Activated CD4-positive, CD25-positive, alpha-beta regulatory T cell treated with anti-CD3 and anti-CD28 coated beads, Interleukin-2, amount 50 U/mL, for 24 hours (primary cell): ENCODE measurements around the gene GDAP1L1.
"Not testable (repeated sequence)": the region's sequence is repeated elsewhere in the genome, so short reads cannot be mapped to it uniquely, and the experiment has no call there.

Experiments used
- ATAC-seq, 2 donors: fragments of 150-1000 bp; cut with Tn5 transposase; one replicate each; pipeline ENCODE4 v1.10.0; 2021; ENCODE audit warnings: mild to moderate bottlenecking in 1 of 2, moderate library complexity in 1 of 2

Gene GDAP1L1

DNA sequence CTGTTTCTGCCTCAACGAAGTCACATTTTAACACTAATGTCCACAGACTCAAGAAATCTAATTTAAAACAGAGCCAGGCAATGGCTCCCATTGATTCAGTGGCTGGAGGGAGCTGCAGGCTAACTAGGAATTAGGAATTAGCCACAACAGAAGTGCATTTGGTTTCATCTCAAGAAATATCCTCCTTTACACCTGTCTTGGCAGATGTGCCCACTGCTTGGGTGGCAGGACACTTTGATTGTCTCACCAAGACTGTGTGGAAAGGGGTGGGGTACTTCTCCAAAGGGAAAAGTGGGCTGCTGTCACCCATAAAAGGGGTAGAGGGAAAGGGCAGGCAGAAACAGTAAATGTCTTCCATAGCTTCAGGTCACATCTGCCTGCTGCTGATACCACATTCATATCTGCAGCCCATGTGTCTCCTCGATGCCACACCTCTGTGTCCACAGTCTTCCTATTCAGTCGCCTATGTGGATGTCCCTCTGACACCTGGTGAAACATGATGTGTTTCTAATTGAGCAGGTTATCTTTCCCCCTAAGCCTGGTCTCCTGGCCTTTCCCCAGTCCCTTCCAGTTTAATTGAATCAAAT, 25.6 kb upstream of the GDAP1L1 start:
- ATAC-seq, result no peak

DNA sequence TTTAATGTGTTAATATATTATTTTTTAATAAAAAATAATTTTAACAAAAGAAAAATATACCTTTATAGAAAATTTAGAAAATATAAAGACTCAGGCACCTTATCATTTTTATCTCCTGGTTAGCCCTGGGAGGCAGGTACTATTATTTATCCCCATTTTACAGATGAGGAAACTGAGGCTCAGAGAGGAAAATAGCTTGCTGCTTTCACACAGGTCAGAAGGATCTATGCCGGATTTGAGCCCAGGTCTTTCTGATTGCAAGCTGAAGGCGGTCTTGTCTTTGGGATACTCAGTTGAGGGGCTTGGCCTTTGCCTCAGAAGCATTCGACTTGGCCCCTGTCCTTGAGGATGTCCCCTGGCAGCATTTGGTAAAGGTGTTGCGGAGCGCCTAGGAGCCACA, 25.1 kb upstream of the GDAP1L1 start:
- no peak for ATAC-seq

DNA sequence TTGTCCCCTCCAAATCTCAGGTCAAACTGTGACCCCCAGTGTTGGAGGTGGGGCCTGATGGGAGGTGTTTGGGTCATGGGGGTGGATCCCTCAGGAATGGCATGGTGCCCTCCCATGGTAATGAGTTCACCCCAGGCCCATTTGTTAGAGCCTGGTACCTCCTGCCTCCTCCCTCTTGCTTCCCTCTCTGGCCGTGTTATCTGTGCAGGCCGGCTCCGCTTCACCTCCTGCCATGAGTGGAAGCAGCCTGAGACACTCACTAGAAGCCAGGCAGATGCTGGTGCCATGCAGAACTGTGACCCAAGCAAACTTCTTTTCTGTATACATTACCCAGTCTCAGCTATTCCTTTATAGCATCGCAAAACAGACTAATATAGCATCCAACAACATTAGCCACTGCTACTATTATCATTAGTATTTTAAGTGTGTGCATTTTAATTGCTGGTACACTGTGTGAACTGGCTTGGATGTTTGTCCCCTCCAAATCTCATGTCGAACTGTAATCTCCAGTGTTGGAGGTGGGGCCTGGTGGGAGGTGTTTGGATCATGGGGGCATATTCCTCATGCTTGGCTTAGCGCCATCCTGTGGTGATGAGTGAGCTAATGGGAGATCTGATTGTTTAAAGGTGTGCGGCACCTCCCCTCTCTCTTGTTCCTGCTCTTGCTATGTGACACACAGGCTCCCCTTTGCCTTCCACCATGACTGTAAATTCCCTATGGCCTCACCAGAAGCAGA, 24.3 kb upstream of the GDAP1L1 start:
- no peak for ATAC-seq

DNA sequence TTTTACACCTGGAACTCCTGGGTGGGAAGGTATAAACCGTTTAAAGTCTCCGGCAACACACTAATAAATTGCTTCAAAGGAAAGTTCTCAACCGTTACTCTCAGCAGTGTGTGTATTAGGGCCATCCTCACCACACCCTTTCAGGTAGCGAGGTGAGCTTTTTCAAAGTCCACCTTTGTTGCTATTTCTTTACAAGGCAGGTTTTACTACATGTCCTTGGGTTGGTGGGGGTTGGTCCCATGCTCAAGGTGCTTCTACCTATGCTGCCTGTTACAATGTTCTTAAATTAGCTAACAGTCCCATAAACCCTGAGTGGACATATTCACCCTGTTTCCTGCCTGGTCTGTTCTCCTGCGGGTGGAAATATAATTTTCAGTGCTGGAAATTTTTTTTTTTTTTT, 23.4 kb upstream of the GDAP1L1 start:
- ATAC-seq, result no peak

DNA sequence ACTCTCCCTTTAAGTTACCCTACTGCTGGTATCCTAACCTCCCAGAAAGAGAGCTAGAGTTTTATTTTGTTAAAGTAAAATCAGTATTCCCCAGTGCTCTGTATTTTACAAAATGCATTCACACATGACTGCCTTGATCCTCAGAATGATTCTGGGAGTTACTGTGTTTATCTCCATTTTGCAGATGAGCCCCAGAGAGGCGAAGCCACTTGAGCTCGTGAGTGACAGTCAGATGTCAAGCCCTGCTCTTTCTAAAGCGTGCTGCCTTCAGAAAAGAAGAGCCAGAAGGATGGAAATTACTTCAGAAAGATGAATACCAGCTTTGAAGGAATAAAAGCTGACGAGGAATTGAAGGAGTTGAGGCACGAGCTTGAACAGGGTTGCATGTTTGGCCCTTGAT, 22.5 kb upstream of the GDAP1L1 start:
- no peak for ATAC-seq

DNA sequence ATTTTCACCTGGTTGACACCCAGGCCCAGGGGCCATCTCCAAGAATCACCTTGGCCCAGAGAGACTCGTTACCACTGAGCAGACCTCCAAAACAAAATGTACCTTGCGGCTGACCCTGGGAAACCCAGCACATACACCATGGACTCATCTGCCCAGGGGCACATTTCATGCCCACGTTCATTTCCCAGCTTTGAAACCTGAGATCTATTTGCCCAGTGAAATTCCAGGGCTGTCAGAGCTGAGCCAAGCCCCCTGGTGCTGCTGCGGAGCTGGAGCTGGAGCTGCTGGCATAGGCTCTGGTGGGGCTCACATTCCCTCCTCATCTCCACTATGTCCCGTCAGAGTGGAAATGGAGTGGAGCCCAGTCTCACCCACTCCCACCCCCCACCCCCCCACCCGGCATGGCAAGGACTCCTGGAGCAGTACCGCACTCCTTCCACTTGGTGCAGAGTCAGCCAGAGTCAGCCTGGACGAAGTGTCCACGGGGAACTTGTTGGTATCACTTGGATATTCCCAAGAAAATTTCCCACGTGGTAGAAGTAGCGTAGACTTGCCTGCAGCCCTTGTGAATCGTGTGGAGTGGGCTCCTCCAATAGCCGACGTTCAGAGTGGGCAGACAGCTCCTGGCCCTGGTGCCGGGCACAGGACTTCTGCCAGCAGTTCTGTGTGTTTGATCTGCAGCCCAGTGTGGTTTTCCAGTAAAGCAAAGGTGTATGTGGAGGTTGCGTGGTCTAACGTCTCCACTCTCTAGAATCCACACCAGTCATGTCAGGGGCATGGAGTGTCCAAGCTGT, 18.4 kb upstream of the GDAP1L1 start:
- no peak for ATAC-seq

DNA sequence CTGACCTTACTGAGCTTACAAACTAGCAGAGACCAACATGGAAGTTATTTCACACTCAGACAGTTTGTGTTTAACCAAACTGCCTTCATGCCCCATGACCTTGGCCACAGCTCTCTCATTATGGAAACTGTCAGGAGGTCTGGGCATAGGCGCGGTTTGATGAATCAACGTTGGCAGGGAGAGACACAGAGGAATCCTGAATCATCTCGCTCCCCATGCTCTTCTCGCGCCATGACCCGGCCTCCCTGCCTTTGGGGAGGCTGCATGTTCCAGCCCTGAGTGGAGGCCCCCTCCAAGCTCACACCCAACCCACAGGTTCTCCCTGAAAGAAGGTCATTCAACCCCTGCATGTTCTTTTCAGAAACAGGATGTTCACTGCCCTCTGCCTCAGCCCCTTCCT, 15.9 kb upstream of the GDAP1L1 start:
- ATAC-seq, result no peak

DNA sequence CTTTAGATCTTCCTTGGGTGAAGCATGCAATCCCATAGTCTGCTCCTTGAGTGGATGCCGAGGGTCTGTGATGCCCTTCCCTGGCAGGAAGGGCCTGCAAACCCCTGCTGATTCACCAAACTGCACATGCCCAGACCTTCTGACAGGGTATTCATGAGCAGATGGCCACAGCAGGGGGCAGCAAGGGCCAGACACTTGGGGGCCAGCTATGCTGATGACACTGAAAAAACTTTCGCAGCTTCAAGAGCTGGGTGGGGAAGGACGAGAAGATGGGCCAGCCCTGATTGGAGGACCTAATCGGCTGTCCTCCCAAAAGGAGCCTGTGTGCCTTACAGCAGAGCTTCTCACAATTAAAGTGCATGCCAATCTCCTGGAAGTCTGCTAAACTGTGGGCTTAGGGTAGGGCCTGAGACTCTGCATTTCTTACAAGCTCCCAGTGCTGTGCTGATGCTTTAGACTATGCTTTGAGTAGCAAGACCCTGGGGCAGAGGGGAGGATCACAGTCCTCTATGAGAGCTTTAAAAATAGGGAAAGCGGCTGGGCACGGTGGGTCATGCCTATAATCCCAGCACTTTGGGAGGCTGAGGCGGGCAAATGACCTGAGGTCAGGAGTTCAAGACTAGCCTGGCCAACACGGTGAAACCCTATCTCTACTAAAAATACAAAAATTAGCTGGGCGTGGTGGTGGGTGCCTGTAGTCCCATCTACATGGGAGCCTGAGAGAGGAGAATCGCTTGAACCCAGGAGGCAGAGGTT, 15.2 kb upstream of the GDAP1L1 start:
- no peak for ATAC-seq

DNA sequence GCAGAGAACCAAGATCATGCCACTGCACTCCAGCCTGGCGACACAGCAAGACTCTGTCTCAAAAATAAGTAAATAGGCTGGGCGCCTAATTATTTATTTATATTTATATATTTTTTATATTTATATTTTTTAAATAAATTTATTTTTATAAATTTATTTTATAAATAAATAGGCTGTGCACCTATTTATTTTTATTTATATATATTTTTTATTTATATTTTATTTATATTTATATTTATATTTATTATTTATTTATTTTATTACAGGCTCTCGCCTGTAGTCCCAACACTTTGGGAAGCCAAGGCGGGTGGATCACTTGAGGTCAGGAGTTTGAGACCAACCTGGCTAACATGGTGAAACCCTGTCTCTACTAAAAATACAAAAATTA, 14.6 kb upstream of the GDAP1L1 start:
- ATAC-seq, result not testable (repeated sequence)

DNA sequence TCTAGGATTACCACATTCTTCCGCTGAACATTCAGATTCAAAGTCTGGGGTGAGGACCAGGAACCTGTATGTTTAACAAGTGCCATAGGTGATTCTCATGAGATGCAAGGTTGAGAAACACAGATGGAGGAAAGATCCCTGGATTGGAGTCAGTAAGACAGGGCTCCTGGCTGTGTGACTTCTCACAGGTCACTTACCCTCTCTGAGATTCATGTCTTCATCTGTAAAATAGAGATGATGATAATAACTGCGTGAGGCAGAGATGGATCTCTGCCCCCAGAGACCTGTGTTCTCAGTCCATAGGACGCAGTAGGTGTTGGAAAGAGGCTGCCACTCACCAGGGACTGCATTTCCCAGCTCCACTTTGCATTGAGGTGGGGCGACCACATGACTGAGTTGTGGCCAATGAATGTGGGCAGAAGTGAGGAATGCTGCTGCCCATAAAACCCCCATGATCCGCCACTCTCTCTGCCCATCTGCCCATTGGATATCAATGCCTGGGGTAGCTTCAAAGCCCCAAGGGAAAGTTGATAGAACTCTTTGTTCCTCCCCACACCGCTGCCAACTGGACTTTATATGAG, 13.6 kb upstream of the GDAP1L1 start:
- no peak for ATAC-seq

DNA sequence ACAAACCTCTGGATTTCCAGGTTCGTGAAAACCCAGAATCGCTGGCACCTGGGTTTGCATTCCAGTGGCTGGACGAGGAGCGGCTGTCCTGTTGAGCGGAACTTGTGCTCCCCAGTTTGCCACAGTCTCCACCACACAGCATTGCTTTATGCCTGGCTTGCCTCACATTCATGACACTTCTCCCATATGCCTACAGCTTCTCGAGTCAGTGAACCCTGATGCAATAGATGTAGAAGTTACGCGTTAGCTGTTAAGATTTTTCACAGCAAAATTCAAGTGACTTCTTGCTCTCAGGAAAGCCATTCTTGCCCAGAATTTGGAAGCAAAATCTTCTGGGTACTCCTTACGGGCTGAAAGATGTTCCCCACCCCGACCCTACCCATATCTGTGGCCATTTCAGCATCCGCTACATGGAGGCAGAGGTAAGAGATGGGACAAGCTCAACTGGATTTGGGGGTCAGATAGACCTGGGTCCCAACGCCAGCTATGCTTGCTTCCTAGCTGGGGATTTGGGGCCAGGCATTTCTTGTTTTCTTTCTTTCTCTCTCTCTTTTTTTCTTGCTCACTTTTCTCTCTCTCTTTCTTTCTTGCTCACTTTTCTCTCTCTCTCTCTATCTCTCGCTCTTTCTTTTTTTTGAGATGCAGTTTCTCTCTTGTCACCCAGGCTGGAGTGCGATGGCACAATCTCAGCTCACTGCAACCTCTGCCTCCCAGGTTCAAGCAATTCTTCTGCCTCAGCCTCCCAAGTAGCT, 12.4 kb upstream of the GDAP1L1 start:
- ATAC-seq, result no peak

DNA sequence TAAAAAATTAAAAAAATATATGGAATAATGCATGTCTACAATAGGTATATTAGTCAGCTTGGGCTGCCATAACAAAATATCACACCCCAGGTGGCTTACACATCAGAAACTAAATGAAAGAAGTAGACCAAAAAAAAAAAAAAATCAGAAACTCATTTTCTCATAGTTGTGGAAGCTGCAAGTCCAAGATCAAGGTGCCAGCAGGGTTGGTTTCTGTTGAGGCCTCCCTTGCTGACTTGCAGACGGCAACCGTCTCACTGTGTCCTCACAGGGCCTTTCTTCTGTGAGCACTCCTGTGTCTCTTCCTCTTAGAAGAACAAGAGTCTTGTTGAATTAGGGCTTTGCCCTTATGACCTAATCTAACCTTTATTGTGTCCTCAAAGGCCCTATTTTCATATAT, 11.4 kb upstream of the GDAP1L1 start:
- ATAC-seq, result no peak

DNA sequence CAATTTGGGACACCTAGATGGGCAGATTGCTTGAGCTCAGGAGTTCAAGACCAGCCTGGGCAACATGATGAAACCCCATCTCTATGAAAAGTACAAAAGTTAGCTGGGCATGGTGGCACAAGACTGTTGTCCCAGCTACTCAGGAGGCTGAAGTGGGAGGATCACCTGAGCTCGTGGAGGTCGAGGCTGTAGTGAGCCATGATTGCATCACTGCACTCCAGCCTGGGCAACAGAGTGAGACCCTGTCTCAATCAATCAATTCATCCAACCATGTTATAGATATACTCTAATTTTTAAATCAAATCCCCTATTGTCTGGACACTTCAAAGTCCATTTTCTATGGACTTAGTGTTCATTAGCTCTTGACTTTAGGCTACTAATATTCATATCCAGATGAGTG, 10.3 kb upstream of the GDAP1L1 start:
- not testable (repeated sequence) for ATAC-seq

DNA sequence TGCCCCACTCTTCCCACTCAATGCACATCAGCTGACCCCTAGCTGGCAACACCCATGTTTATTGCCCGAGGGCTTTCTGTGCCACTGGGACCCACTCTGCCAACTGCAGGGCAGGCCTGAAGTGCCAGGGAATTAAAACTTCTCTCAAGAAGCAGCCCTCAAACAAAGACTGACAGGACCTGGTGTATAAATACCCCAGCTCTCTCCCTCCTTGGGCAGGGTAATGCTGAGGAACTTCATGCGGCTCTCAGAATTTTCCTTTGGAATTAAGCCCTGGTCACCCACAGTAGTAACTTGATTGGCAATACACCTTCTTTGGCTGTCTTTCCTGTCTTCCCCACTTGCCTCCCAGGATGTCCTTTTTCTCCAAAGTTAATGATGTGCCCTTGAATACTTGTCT, 5.3 kb upstream of the GDAP1L1 start:
- no peak for ATAC-seq

DNA sequence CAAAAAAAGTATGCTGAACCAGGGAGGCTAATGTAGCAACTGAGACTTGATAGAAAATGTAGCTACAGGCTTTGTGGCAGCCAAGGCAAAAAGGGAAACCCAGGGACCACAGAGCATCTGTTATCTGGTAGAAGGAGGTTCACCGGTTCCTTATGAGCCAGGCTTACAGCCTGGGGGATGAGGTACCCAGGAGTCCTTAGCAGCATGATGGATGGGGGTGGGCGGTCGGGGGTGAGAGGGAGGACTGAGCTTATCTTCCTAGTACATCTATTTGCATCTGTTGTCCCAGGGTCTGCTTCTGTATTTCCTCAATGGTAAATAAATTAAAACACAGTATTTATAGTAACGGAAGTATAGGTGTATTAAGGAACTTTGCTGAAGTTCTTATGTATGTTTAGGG, 1.1 kb upstream of the GDAP1L1 start:
- no peak for ATAC-seq

DNA sequence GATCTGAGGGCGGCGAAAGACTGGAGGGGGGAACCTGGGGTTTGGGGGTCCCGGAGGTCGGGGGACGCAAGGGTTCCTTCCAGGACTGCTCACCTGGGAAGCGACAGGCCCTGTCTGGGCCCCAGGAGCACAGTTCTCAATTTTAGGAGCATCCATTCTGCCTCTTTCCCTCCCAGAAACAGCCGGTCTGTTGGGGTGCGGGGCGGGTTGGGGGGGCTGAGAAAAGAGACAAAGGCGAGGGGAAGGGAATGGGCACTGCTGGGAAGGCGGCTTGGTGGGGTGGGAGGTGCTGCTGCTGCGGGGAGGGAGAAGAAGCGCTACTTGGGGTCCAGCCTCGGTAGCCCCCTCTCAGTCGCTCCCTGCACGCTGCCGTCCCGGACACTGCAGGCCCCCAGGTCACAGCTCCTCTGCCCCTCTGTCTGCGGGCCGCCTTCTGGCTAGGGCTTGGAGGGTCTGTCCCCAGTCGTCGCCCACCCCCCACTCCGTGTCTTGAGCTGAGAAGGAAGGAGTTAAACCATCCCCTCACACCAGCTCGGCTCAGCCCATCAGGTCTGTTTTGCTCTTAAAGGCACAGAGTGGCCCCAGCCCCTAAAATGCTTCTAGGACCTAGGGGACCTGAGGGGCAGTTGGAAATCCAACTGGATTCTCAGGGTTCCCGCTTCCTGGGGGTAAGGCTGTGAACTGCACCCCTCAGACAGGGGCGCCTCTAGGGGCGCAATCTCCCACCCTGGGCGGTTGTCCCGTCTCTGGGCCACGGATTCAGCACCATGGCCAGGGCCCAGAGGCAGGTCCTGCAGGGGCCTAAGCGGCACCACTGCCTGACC, 690 bp downstream of the GDAP1L1 start:
- ATAC-seq, result no peak

DNA sequence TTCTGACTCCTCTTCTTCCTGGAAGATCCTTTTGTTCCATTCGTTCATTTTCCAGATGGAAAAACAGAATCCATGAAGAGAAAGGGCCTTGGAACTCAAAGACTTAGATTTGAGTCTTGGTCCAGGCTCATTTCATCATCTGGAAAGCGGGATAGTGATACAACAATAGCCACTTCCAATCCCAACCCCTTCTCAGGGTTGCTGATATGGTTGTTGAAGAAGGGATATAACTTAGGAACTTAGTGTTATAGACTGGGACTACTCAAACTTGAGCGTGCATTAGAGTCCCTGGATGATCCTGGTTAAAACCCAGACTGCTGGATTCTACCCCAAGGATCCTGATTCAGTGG, 1.3 kb downstream of the GDAP1L1 start:
- ATAC-seq, result no peak

DNA sequence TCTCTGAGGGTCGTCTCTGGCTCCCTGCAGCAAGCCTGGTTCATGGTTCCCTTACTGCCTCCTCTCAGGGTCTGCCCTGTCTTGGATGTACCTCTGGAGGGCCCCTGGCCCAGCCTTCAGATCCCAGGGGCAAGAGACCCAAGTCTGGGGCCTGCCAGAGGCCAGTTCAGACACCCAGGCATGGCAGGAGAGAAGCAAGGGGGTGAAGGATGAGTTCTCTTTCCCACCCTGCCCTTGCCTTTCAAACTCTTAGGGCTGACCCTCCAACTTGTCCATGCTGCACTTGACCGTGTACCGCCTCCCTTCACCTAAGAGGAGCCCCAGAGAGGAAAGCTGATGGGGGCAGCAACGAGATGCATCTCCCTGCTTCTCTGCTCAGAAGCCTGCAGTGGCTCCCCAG, 4.2 kb downstream of the GDAP1L1 start:
- no peak for ATAC-seq

DNA sequence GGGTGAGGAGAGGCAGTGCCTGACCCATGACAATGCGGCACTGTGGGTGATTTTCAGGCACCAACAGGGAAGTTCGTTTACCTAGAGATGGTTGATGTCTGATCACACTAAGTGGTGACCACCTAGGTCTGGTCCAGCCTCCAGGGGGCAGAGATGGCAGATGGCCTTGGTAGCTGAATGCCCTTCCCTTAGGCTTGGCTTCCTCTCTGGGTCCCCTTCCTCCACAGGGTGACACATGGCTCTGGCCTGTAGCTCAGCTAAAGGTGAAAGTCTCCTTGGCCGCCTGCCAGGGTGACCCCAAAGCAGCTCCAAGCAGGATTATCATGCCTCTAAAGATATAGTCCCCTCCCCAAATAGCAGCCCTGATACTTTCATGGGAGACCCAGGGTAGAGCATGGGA, 6.4 kb downstream of the GDAP1L1 start:
- no peak for ATAC-seq

DNA sequence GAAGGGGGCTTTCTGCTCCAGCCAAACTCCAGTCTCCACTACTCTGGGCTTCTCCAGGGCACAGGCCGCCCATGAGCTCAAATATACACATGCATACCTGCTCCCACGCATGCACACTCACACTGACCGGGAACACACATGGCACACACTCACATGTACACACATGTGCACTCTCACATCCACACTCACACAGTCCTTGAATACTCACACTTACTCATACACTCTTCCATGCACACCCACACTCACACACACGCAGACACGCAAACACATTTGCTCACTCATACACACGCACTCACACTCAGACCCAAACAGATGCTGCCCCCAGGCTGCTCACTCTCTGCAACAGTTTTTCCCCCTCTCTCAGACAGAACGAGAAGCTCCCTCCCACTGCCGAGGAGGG, 7.0 kb downstream of the GDAP1L1 start:
- no peak for ATAC-seq

DNA sequence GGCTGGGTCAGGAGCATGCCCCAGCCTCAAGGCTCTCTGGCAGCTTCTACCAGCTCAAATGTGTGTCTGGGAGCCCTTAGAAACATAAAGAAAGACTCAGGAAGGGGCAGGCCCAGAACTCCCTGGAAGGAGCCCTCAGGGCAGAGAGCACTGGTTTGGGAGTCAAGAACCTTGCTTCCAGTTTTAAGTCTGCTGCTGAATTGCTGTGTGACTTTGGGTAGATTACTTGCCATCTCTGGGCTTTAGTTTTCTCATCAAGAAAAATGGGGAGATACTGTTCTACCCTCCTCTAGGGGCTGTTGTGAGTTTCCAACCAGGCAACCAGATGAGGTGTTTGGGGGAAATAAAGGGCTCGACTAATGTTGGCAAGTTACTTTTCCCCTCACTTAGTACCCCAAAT, 8.8 kb downstream of the GDAP1L1 start:
- no peak for ATAC-seq
